Measurements from ENCODE around the gene DYNC1H1.
"Not testable (repeated sequence)": the region's sequence is repeated elsewhere in the genome, so short reads cannot be mapped to it uniquely, and the experiment has no call there.

DYNC1H1 gene

GRCh38 chr14:102078361-102078791 is 114.0 kb downstream of the DYNC1H1 start:
- H3K27ac Mint-ChIP-seq, result peak overlapping the region; percentile 64
- peaks cover 24% of the 10 kb centered on the region for H3K4me1 Mint-ChIP-seq
- H3K27me3 Mint-ChIP-seq, H3K9me3 Mint-ChIP-seq, DNase-seq, H3K4me3 Mint-ChIP-seq: not testable (repeated sequence)
- CTCF ChIA-PET, result interaction anchor here (0.6 to 0.7 kb wide), 2 partner anchors 18 to 67 kb away, joined by 3 read pairs; no protein-coding TSS in a partner anchor
- H3K36me3 Mint-ChIP-seq, result peaks cover 46% of the 10 kb centered on the region

GRCh38 chr14:102078831-102079699 is 114.7 kb downstream of the DYNC1H1 start:
- DNase-seq, result no peak
- CTCF ChIA-PET, result interaction anchor here (0.6 to 0.7 kb wide), 2 partner anchors 17 to 66 kb away, joined by 3 read pairs; no protein-coding TSS in a partner anchor

GRCh38 chr14:102079700-102079979 is 115.3 kb downstream of the DYNC1H1 start:
- peaks cover 37% of the 10 kb centered on the region for H3K4me1 Mint-ChIP-seq
- CTCF ChIA-PET, result no interaction called here
- peak overlapping the region; percentile 30 for H3K27ac Mint-ChIP-seq
- H3K9me3 Mint-ChIP-seq, result no peaks in the 10 kb centered on the region
- peaks cover 58% of the 10 kb centered on the region for H3K36me3 Mint-ChIP-seq
- H3K27me3 Mint-ChIP-seq, result no peaks in the 10 kb centered on the region
- H3K4me3 Mint-ChIP-seq, result no peak overlapping the region
- DNase-seq, result no peak

More at GRCh38 chr14:102078831-102079699, 114.7 kb downstream of the DYNC1H1 start:
- Mint-ChIP-seq H3K36me3 (peaks cover 53% of the 10 kb centered on the region), H3K27ac (peak overlapping the region; percentile 30), H3K9me3 (no peaks in the 10 kb centered on the region), H3K4me3 (no peak overlapping the region), H3K27me3 (no peaks in the 10 kb centered on the region), H3K4me1 (peaks cover 31% of the 10 kb centered on the region)

GRCh38 chr14:102080183-102081080 is 116.1 kb downstream of the DYNC1H1 start:
- H3K27me3 Mint-ChIP-seq, result no peaks in the 10 kb centered on the region
- H3K36me3 Mint-ChIP-seq, result peaks cover 66% of the 10 kb centered on the region
- H3K4me3 Mint-ChIP-seq, result no peak overlapping the region
- H3K9me3 Mint-ChIP-seq, result no peaks in the 10 kb centered on the region
- DNase-seq, result no peak
- CTCF ChIA-PET, result interaction anchor here (1.5 kb wide), 1 partner anchor 16 kb away, joined by 7 read pairs; no protein-coding TSS in a partner anchor
- H3K4me1 Mint-ChIP-seq, result peaks cover 45% of the 10 kb centered on the region
- no peak overlapping the region for H3K27ac Mint-ChIP-seq

- peaks cover 54% of the 10 kb centered on the region for H3K4me1 Mint-ChIP-seq
- no peaks in the 10 kb centered on the region for H3K9me3 Mint-ChIP-seq
- CTCF ChIA-PET, result interaction anchor here (1.5 kb wide), 1 partner anchor 15 kb away, joined by 7 read pairs; no protein-coding TSS in a partner anchor
- no peaks in the 10 kb centered on the region for H3K27me3 Mint-ChIP-seq
- no peak for DNase-seq
- H3K27ac Mint-ChIP-seq, result no peak overlapping the region
- peaks cover 76% of the 10 kb centered on the region for H3K36me3 Mint-ChIP-seq
- no peak overlapping the region for H3K4me3 Mint-ChIP-seq
Measured at GRCh38 chr14:102081231-102082080, 117.1 kb downstream of the DYNC1H1 start.

GRCh38 chr14:102084522-102084921 is 120.1 kb downstream of the DYNC1H1 start:
- DNase-seq, H3K9me3 Mint-ChIP-seq, H3K27me3 Mint-ChIP-seq: not testable (repeated sequence)
- peak overlapping the region; percentile 93 for H3K27ac Mint-ChIP-seq
- H3K36me3 Mint-ChIP-seq, result peaks cover 70% of the 10 kb centered on the region
- H3K4me1 Mint-ChIP-seq, result peaks cover 69% of the 10 kb centered on the region
- H3K4me3 Mint-ChIP-seq, result peak overlapping the region; percentile 99
- CTCF ChIA-PET, result interaction anchor here (1.0 to 1.5 kb wide), 3 partner anchors 12 to 229 kb away, joined by 3 to 7 read pairs (median 4); no protein-coding TSS in a partner anchor

- Mint-ChIP-seq H3K36me3 (peaks cover 66% of the 10 kb centered on the region), H3K4me1 (peaks cover 73% of the 10 kb centered on the region), H3K9me3 (no peaks in the 10 kb centered on the region), H3K27ac (peak overlapping the region; percentile 93), H3K27me3 (no peaks in the 10 kb centered on the region), H3K4me3 (peak overlapping the region; percentile 99)
- CTCF ChIA-PET, result interaction anchor here (1.0 to 1.5 kb wide), 3 partner anchors 11 to 229 kb away, joined by 3 to 7 read pairs (median 4); no protein-coding TSS in a partner anchor
- no peak for DNase-seq
Measured at GRCh38 chr14:102084931-102085330, 120.6 kb downstream of the DYNC1H1 start.

GRCh38 chr14:102085488-102085887 is 121.1 kb downstream of the DYNC1H1 start:
- peaks cover 61% of the 10 kb centered on the region for H3K36me3 Mint-ChIP-seq
- CTCF ChIA-PET, result interaction anchor here (1.4 to 1.5 kb wide), 2 partner anchors 11 to 13 kb away, joined by 3 to 7 read pairs; no protein-coding TSS in a partner anchor
- H3K27me3 Mint-ChIP-seq, result no peaks in the 10 kb centered on the region
- DNase-seq, result no peak
- peak overlapping the region; percentile 99 for H3K4me3 Mint-ChIP-seq
- peak overlapping the region; percentile 93 for H3K27ac Mint-ChIP-seq
- no peaks in the 10 kb centered on the region for H3K9me3 Mint-ChIP-seq
- H3K4me1 Mint-ChIP-seq, result peaks cover 76% of the 10 kb centered on the region

- CTCF ChIA-PET, result no interaction called here
- H3K36me3 Mint-ChIP-seq, result peaks cover 55% of the 10 kb centered on the region
- no peaks in the 10 kb centered on the region for H3K9me3 Mint-ChIP-seq
- peak overlapping the region; percentile 93 for H3K27ac Mint-ChIP-seq
- H3K4me1 Mint-ChIP-seq, result peaks cover 70% of the 10 kb centered on the region
- H3K4me3 Mint-ChIP-seq, result peak overlapping the region; percentile 99
- DNase-seq, result peak; percentile 76
- no peaks in the 10 kb centered on the region for H3K27me3 Mint-ChIP-seq
Measured at GRCh38 chr14:102085948-102086708, 121.8 kb downstream of the DYNC1H1 start.

- Mint-ChIP-seq H3K36me3 (peaks cover 50% of the 10 kb centered on the region), H3K27me3 (no peaks in the 10 kb centered on the region), H3K9me3 (no peaks in the 10 kb centered on the region), H3K4me1 (peaks cover 67% of the 10 kb centered on the region), H3K4me3 (peak overlapping the region; percentile 89), H3K27ac (peak overlapping the region; percentile 95)
- DNase-seq, result no peak
- CTCF ChIA-PET, result no interaction called here
Measured at GRCh38 chr14:102086709-102086971, 122.3 kb downstream of the DYNC1H1 start.

- peaks cover 62% of the 10 kb centered on the region for H3K4me1 Mint-ChIP-seq
- no peaks in the 10 kb centered on the region for H3K9me3 Mint-ChIP-seq
- peaks cover 44% of the 10 kb centered on the region for H3K36me3 Mint-ChIP-seq
- H3K4me3 Mint-ChIP-seq, result peak within 1 kb of the TSS; percentile 99
- no peaks in the 10 kb centered on the region for H3K27me3 Mint-ChIP-seq
- CTCF ChIA-PET, result interaction anchor here (1.5 kb wide), 1 partner anchor 10 kb away, joined by 7 read pairs; no protein-coding TSS in a partner anchor
- peak within 1 kb of the TSS; percentile 95 for H3K27ac Mint-ChIP-seq
- DNase-seq, result peak; percentile 94
Measured at GRCh38 chr14:102086972-102087761, 122.8 kb downstream of the DYNC1H1 start, which contains the start of gene HSP90AA1. HSP90AA1 (minus strand) TSS chr14:102087044; CDS start chr14:102086378, 666 bp downstream.

- CTCF ChIA-PET, result interaction anchor here (1.5 kb wide), 1 partner anchor 9 kb away, joined by 7 read pairs; no protein-coding TSS in a partner anchor
- H3K27ac Mint-ChIP-seq, result peak overlapping the region; percentile 93
- H3K9me3 Mint-ChIP-seq, result no peaks in the 10 kb centered on the region
- peaks cover 58% of the 10 kb centered on the region for H3K4me1 Mint-ChIP-seq
- no peak for DNase-seq
- peak overlapping the region; percentile 89 for H3K4me3 Mint-ChIP-seq
- H3K36me3 Mint-ChIP-seq, result peaks cover 39% of the 10 kb centered on the region
- no peaks in the 10 kb centered on the region for H3K27me3 Mint-ChIP-seq
Measured at GRCh38 chr14:102087762-102088011, 123.3 kb downstream of the DYNC1H1 start.
